ENCODE results near the gene THYN1. TPM values are rescaled to one million over a fixed set of nuclear protein-coding genes. Genes with fewer than 3 reads are reported as not detected.
"Not testable (repeated sequence)": the region's sequence is repeated elsewhere in the genome, so short reads cannot be mapped to it uniquely, and the experiment has no call there.

The THYN1 gene
- 22.5 TPM for total RNA-seq

GRCh38 chr11:134253188-134253993 lies at the start of gene THYN1, which contains the start of gene ACAD8:
Gene THYN1 (minus strand): TSS chr11:134253352. CDS start chr11:134252882, 470 bp downstream.
Gene ACAD8 (plus strand): TSS chr11:134253568. CDS start chr11:134253601, 33 bp downstream.
- peaks cover 40% of the 10 kb centered on the region for H3K4me1 ChIP-seq (ENCODE audit: insufficient read depth, low read length)
- H3K27me3 ChIP-seq (ENCODE audit: insufficient read depth, low read length) = no peaks in the 10 kb centered on the region
- no peaks in the 10 kb centered on the region for H3K9me3 ChIP-seq (ENCODE audit: low read depth, low read length)
- peak within 1 kb of the TSS; percentile 73 for H3K4me3 ChIP-seq (ENCODE audit: low read length)

GRCh38 chr11:134294664-134295063 lies 41.5 kb upstream of the THYN1 start:
- Histone ChIP-seq H3K9me3 (ENCODE audit: low read depth, low read length) (no peaks in the 10 kb centered on the region), H3K4me3 (ENCODE audit: low read length) (no peak overlapping the region), H3K4me1 (ENCODE audit: insufficient read depth, low read length) (no peaks in the 10 kb centered on the region), H3K27me3 (ENCODE audit: insufficient read depth, low read length) (no peaks in the 10 kb centered on the region)

DNA sequence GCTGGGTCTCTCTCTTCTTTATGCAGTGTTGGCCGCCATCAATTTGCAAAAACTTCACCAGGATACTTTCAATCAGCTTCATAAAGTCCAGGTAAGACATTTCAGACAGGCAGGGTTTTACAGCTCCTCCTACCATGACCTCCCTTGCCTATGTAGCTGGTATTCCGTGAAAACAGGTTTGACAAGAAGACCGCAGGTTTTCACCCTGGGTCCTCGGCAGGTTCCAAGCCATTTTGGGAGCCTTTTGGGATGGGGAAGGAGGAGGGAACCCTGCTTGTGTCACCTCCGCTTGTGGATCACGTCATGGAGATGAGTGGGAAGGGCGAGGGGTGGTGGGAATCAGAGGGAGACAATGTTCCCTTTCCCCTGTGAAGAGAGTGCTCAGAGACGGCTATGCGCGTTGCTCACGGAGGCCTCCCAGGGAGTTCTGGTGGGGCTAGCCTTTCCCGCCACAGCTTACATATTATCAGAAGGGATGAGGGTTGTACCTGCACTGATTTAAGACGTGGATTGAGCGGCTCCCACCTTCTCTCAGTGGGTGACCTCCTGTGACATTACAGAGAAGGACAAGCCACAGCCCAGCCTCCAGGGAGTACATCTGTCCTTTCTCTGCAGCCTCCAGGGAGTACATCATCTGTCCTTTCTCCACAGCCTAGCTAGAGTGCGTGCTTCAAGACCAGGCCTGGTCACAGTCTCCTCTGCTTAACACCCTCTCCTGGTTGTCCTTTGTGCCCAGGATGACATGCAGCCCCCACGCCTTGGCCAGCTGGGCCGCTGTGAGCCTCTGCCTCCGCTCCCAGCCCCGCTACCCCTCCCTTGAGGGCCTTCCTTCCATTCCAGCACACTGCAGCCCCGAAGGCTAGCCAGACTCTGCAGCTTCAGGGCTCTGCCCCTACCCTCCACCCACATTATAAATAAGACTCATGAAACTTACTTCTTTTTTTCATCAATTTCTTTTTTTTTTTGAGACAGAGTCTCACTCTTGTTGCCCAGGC lies 40.3 kb upstream of the THYN1 start:
- Histone ChIP-seq H3K27me3 (ENCODE audit: insufficient read depth, low read length) (no peaks in the 10 kb centered on the region), H3K4me3 (ENCODE audit: low read length) (no peak overlapping the region), H3K4me1 (ENCODE audit: insufficient read depth, low read length) (no peaks in the 10 kb centered on the region), H3K9me3 (ENCODE audit: low read depth, low read length) (no peaks in the 10 kb centered on the region)

- H3K27me3 ChIP-seq (ENCODE audit: insufficient read depth, low read length) = no peaks in the 10 kb centered on the region
- no peaks in the 10 kb centered on the region for H3K9me3 ChIP-seq (ENCODE audit: low read depth, low read length)
- no peaks in the 10 kb centered on the region for H3K4me1 ChIP-seq (ENCODE audit: insufficient read depth, low read length)
- no peak overlapping the region for H3K4me3 ChIP-seq (ENCODE audit: low read length)
Observed at GRCh38 chr11:134292661-134293060, 39.5 kb upstream of the THYN1 start.

DNA sequence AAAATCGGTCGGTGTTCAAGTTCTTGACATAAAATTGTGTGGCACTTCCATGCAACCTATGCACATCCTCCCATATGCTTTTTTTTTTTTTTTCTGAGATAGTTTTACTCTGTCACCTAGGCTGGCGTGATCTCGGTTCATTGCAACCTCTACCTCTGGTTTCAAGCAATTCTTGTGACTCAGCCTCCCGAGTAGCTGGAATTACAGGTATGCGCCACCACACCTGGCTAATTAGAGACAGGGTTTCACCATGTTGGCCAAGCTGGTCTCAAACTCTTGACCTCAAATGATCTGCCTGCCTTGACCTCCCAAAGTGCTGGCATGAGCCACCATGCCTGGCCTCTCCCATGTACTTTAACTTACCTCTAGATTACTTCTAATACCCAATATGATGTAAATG lies 38.0 kb upstream of the THYN1 start:
- H3K4me3 ChIP-seq (ENCODE audit: low read length) = no peak overlapping the region
- H3K9me3 ChIP-seq (ENCODE audit: low read depth, low read length) = no peaks in the 10 kb centered on the region
- no peaks in the 10 kb centered on the region for H3K4me1 ChIP-seq (ENCODE audit: insufficient read depth, low read length)
- H3K27me3 ChIP-seq (ENCODE audit: insufficient read depth, low read length) = no peaks in the 10 kb centered on the region

GRCh38 chr11:134290646-134291045 lies 37.5 kb upstream of the THYN1 start:
- H3K9me3 ChIP-seq (ENCODE audit: low read depth, low read length) = no peaks in the 10 kb centered on the region
- no peak overlapping the region for H3K4me3 ChIP-seq (ENCODE audit: low read length)
- no peaks in the 10 kb centered on the region for H3K27me3 ChIP-seq (ENCODE audit: insufficient read depth, low read length)
- no peaks in the 10 kb centered on the region for H3K4me1 ChIP-seq (ENCODE audit: insufficient read depth, low read length)

DNA sequence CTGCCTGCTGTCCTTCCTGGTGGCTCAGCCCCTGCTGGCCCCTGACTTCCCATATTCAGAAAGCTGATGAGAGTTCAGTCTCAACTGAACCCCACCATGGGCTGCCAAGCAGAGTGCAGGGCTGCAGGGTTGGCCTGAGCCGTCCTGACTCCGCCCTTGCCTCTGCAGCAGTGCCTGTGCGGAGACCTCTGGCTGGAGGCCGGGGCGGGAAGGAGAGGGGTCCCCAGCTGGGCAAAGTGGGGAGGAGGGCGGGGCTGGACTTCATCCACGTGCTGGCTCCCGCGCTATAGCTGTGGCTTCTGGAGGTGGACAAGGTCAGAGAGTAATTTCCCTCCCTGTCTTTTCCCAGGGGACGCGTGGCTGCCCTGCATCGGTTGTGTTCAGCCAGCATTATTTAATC lies 36.6 kb upstream of the THYN1 start:
- Histone ChIP-seq H3K4me3 (ENCODE audit: low read length) (no peak overlapping the region), H3K27me3 (ENCODE audit: insufficient read depth, low read length) (no peaks in the 10 kb centered on the region)

DNA sequence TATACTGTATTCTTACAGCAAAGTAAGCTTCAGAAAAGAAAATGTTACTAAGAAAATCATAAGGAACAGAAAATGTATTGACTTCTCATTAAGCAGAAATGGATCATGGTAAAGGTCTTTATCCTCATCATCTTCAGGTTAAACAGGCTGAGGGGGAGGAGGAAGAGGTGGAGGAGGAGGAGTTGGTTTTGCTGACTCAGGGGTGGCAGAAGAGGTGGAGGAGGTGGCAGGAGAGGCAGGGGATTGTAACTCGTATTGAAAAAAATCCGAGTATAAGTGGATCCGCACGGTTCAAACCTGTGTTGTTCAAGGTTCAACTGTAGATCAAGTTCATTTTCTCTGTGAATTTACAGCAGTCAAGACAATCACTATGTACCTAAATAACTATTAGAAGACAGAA lies 36.0 kb upstream of the THYN1 start:
- Histone ChIP-seq H3K4me3 (ENCODE audit: low read length) (no peak overlapping the region), H3K9me3 (ENCODE audit: low read depth, low read length) (no peaks in the 10 kb centered on the region), H3K27me3 (ENCODE audit: insufficient read depth, low read length) (no peaks in the 10 kb centered on the region), H3K4me1 (ENCODE audit: insufficient read depth, low read length) (no peaks in the 10 kb centered on the region)

More for the DNA sequence above, 36.6 kb upstream of the THYN1 start:
- no peaks in the 10 kb centered on the region for H3K9me3 ChIP-seq (ENCODE audit: low read depth, low read length)
- no peaks in the 10 kb centered on the region for H3K4me1 ChIP-seq (ENCODE audit: insufficient read depth, low read length)

GRCh38 chr11:134288486-134288885 lies 35.3 kb upstream of the THYN1 start:
- no peaks in the 10 kb centered on the region for H3K4me1 ChIP-seq (ENCODE audit: insufficient read depth, low read length)
- H3K9me3 ChIP-seq (ENCODE audit: low read depth, low read length) = no peaks in the 10 kb centered on the region
- no peak overlapping the region for H3K4me3 ChIP-seq (ENCODE audit: low read length)
- H3K27me3 ChIP-seq (ENCODE audit: insufficient read depth, low read length) = no peaks in the 10 kb centered on the region

DNA sequence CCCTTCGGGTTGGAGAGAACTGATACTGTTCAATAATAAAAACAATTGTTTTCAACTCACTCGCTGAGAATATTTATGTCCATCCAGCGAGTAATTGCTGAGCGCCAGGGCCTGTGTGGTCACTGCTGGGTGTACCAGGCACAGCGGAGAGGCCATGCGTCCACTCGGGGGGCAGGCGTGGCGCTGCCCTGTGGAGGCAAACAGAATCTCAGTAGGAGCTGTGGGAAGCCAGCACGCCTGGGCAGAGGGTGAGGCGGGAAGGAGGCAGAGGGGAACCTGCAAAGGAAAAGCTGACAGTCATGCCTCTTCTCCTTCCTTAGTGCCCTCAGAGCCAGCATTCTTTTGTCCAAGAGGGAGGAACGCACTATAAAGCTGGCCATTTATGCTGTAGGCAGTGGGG lies 34.4 kb upstream of the THYN1 start:
- Histone ChIP-seq H3K4me3 (ENCODE audit: low read length) (no peak overlapping the region), H3K9me3 (ENCODE audit: low read depth, low read length) (no peaks in the 10 kb centered on the region), H3K4me1 (ENCODE audit: insufficient read depth, low read length) (no peaks in the 10 kb centered on the region), H3K27me3 (ENCODE audit: insufficient read depth, low read length) (no peaks in the 10 kb centered on the region)

GRCh38 chr11:134284349-134284748 lies 31.2 kb upstream of the THYN1 start:
- H3K4me3 ChIP-seq (ENCODE audit: low read length) = not testable (repeated sequence)

DNA sequence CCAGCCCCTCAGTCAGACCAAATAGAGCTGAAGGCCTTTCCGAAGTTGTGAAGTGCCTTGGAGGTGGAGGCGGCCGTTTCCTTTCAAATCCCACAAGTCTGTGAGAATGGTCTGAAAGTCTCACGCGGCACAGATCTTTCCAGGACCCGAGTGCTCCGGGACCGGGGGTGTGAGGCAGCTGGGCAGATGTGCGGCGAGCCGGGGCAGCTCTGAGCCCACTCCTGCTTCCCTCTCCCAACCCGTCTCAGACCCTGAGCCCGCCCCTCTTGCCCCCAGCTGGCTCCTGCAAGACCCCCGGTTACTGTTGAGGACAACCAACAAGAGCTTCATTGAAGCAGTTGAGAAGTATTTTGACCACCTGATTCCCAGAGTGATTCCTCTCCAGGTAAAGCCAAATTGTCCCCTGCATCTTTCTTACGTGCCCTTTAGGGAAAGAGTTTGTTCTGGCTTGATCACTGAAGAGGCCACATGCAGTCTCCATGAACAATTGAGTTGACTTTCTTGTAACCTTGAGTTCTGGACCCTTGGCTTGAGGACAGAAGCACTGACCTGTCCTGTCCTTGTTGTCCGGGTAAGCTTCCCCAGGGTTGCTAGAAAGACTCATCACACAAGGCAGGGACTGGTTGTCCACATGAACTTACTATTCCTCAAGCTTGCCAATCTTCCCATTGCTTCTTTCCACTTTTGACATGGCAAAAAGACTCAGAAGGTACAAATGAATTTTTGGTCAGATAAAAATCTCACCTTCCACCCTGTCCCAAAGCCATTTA lies 30.5 kb upstream of the THYN1 start:
- H3K27me3 ChIP-seq (ENCODE audit: insufficient read depth, low read length) = peaks cover 20% of the 10 kb centered on the region
- no peaks in the 10 kb centered on the region for H3K4me1 ChIP-seq (ENCODE audit: insufficient read depth, low read length)
- H3K9me3 ChIP-seq (ENCODE audit: low read depth, low read length) = no peaks in the 10 kb centered on the region
- no peak overlapping the region for H3K4me3 ChIP-seq (ENCODE audit: low read length)

More at GRCh38 chr11:134284349-134284748, 31.2 kb upstream of the THYN1 start:
- not testable (repeated sequence) for H3K9me3 ChIP-seq (ENCODE audit: low read depth, low read length); H3K4me1 ChIP-seq (ENCODE audit: insufficient read depth, low read length)
- peaks cover 14% of the 10 kb centered on the region for H3K27me3 ChIP-seq (ENCODE audit: insufficient read depth, low read length)

DNA sequence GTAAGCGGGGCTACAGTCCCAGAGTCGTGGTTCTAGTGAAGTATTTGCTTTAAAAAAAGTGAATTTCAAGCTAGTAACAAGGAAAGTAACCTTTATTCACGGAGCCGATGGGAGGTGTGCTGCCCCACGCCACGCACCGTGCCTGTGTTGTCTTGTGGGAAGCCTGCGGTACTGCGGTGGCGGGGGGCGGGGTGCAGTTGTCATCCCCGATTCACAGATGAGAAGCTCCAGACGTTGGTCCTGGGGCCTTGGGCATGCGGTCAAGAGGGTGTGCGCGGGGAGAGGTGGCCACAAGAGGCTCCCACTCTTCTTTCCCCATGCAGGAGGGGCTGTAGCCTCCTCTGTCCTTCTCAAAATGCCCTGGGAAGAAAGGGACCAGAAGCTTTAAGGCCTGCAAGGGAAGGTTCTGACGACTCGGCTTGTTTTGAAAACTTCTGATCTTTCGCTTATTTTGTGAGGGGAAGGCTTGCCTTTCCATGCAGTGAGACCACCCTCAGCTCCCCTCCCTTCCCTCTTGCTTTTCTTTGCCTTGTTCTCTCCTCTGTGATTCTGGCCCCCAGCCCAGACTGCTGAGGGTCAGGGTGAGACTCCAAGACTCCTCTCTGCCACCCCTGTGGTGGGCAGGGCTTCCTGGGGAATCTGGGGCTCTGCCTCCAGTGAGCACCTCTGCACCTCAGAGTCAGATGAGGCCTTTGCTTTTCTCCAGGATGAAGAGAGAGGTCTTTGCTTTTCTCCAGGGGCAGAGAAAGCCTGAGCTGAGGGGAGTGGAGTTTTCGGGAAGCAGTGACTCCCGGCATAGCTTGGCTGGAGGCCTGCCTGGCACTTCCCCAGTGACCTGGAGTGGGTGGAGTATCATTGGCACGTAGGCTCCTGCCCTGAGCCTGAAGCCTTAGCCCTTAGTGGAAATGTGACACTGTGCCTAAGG lies 29.2 kb upstream of the THYN1 start:
- peaks cover under 1% of the 10 kb centered on the region for H3K4me1 ChIP-seq (ENCODE audit: insufficient read depth, low read length)
- no peaks in the 10 kb centered on the region for H3K9me3 ChIP-seq (ENCODE audit: low read depth, low read length)
- H3K27me3 ChIP-seq (ENCODE audit: insufficient read depth, low read length) = peaks cover 32% of the 10 kb centered on the region
- no peak overlapping the region for H3K4me3 ChIP-seq (ENCODE audit: low read length)

GRCh38 chr11:134281635-134282034 lies 28.5 kb upstream of the THYN1 start:
- H3K4me3 ChIP-seq (ENCODE audit: low read length); H3K9me3 ChIP-seq (ENCODE audit: low read depth, low read length); H3K4me1 ChIP-seq (ENCODE audit: insufficient read depth, low read length): not testable (repeated sequence)
- H3K27me3 ChIP-seq (ENCODE audit: insufficient read depth, low read length) = peaks cover 39% of the 10 kb centered on the region
